Esophagus squamous epithelium (tissue), 5 donors: Measurements from ENCODE around the gene CAMK2G. TPM values are rescaled to one million over a fixed set of nuclear protein-coding genes. Genes with fewer than 3 reads are reported as not detected.

Experiments
- DNase-seq: peaks from one replicate; lab custom pipeline; 2025; lab: John Stamatoyannopoulos, UW
- H3K27ac ChIP-seq, 4 donors: fragments of 200-600 bp; sonication (generic); one replicate each; pipeline ENCODE4 v1.5.1; 2016 to 2019; ENCODE audit warnings: mild to moderate bottlenecking in 1 of 4
- H3K27me3 ChIP-seq, 4 donors: fragments of 200-600 bp; sonication (generic); 1 replicate in 3 of 4; 2 replicates in 1 of 4; pipeline versions ENCODE4 v1.5.1 to v1.6.0; 2017 to 2021; ENCODE audit warnings: antibody characterized with exemption in 1 of 4
- H3K36me3 ChIP-seq, 3 donors: fragments of 200-600 bp; sonication (generic); one replicate each; pipeline ENCODE4 v1.5.1; 2016 to 2019
- H3K4me1 ChIP-seq, 3 donors: fragments of 200-600 bp; sonication (generic); one replicate each; pipeline ENCODE4 v1.5.1; 2017 to 2019
- H3K4me3 ChIP-seq, 4 donors: fragments of 200-600 bp; sonication (generic); 1 replicate in 3 of 4; 2 replicates in 1 of 4; pipeline ENCODE4 v1.5.1; 2016 to 2019; ENCODE audit warnings: mild to moderate bottlenecking in 2 of 4, moderate library complexity in 1 of 4
- H3K9me3 ChIP-seq, 3 donors: fragments of 200-600 bp; sonication (generic); one replicate each; pipeline ENCODE4 v1.5.1; 2016 to 2019
- CTCF ChIP-seq, 6 experiments: fragments of 450-650 bp in 4 of 6; fragments of 200-600 bp in 2 of 6; sonication (generic) in 2 of 6; IDR thresholded peaks; one replicate each; pipeline ENCODE4 v1.5.1; 2016 to 2019; ENCODE audit warnings: antibody characterized with exemption in 6 of 6, mild to moderate bottlenecking in 4 of 6, moderate library complexity in 4 of 6
- POLR2A ChIP-seq, 4 donors: fragments of 450-650 bp; IDR thresholded peaks; one replicate each; pipeline ENCODE4 v1.6.1; 2017; ENCODE audit warnings: antibody characterized with exemption in 4 of 4, mild to moderate bottlenecking in 4 of 4, moderate library complexity in 3 of 4
- WGBS, 2 donors: methylation state at CpG; one replicate each; pipeline ENCODE4 v1.1.5; 2018; 5-methylcytosine and 5-hydroxymethylcytosine counted together
- intact Hi-C: fragments of 100-400 bp; cut with DNase I; formaldehyde crosslinking; loops from one replicate; pipeline ENCODE4 v1.15.0; 2022
- total RNA-seq, 4 donors: library from RNA; depleted of rRNA; stranded (reverse); fragments of >200 nt; gene quantifications; one replicate each; pipeline ENCODE4 v1.1.0, GENCODE V29; 2016
- donor health status: DM: yes; HTN: yes; CAD: no.

Gene CAMK2G
- total RNA-seq, 4 donors from 2014 or later = 15.5 to 37.0 (median 28.6) TPM

GRCh38 chr10:73917566-73918305, 43.4 kb upstream of the CAMK2G start:
- peaks cover 5 to 82% (median 28%) of the 10 kb centered on the region in 3 donors for H3K4me1 ChIP-seq
- H3K27ac ChIP-seq = peak overlapping the region in 3 of 4 donors; percentile 1 to 56 (median 31)
- intact Hi-C loops = no loop called here
- H3K4me3 ChIP-seq = no peak overlapping the region
- TF ChIP-seq CTCF (IDR thresholded peaks at IDR 0.05) (no peak), POLR2A (IDR thresholded peaks at IDR 0.05) (no peak)
- H3K36me3 ChIP-seq = peaks cover 0 to 39% (median 0%) of the 10 kb centered on the region in 3 donors
- 90 to 100% methylated on average over 3 of the region's 3 CpGs for WGBS, 2 donors
- no peak for DNase-seq
- no peaks in the 10 kb centered on the region for H3K27me3 ChIP-seq
- no peaks in the 10 kb centered on the region for H3K9me3 ChIP-seq

GRCh38 chr10:73916761-73917470, 42.6 kb upstream of the CAMK2G start:
- no peaks in the 10 kb centered on the region for H3K9me3 ChIP-seq
- peaks cover 5 to 90% (median 31%) of the 10 kb centered on the region in 3 donors for H3K4me1 ChIP-seq
- no peak for TF ChIP-seq CTCF (IDR thresholded peaks at IDR 0.05)
- TF ChIP-seq POLR2A (IDR thresholded peaks at IDR 0.05) = no peak
- intact Hi-C loops = no loop called here
- H3K4me3 ChIP-seq = no peak overlapping the region
- 38 to 47% methylated on average over 5 of the region's 5 CpGs for WGBS, 2 donors
- no peaks in the 10 kb centered on the region for H3K27me3 ChIP-seq
- H3K36me3 ChIP-seq = peaks cover 0 to 39% (median 0%) of the 10 kb centered on the region in 3 donors
- DNase-seq = no peak
- peak overlapping the region in 3 of 4 donors; percentile 1 to 56 (median 50) for H3K27ac ChIP-seq

GRCh38 chr10:73915206-73915851, 41.0 kb upstream of the CAMK2G start:
- intact Hi-C loops = no loop called here
- Histone ChIP-seq H3K4me3 (no peak overlapping the region), H3K27me3 (no peaks in the 10 kb centered on the region), H3K9me3 (no peaks in the 10 kb centered on the region), H3K27ac (peak overlapping the region in 2 of 4 donors; percentile 17), H3K4me1 (peaks cover 9 to 95% (median 34%) of the 10 kb centered on the region in 3 donors), H3K36me3 (peaks cover 0 to 39% (median 0%) of the 10 kb centered on the region in 3 donors)
- WGBS, 2 donors = 42 to 66% methylated on average over 6 to 8 of the region's 8 CpGs
- no peak for DNase-seq
- TF ChIP-seq POLR2A (IDR thresholded peaks at IDR 0.05) = no peak
- TF ChIP-seq CTCF (IDR thresholded peaks at IDR 0.05) = no peak

GRCh38 chr10:73914036-73914435, 39.7 kb upstream of the CAMK2G start:
- Histone ChIP-seq H3K9me3 (no peaks in the 10 kb centered on the region), H3K4me1 (peaks cover 18 to 95% (median 32%) of the 10 kb centered on the region in 3 donors), H3K27ac (peak overlapping the region in 1 of 4 donors; percentile 17), H3K27me3 (no peaks in the 10 kb centered on the region), H3K36me3 (peaks cover 0 to 39% (median 0%) of the 10 kb centered on the region in 3 donors), H3K4me3 (no peak overlapping the region)
- WGBS, 2 donors = 80 to 83% methylated on average over 7 to 10 of the region's 10 CpGs
- TF ChIP-seq CTCF (IDR thresholded peaks at IDR 0.05) (no peak), POLR2A (IDR thresholded peaks at IDR 0.05) (no peak)
- intact Hi-C loops = no loop called here
- DNase-seq = no peak
